Stomach (tissue), 9 donors: ENCODE data around the gene LRRFIP1. TPM values are rescaled to one million over a fixed set of nuclear protein-coding genes. Genes with fewer than 3 reads are reported as not detected.

ENCODE experiments used
- DNase-seq, 2 donors: peaks; one replicate each; pipeline versions ENCODE4 v3.0.0 to v3.0.0-alpha.2; 2013 to 2019
- H3K27ac ChIP-seq, 5 donors: fragments of 200-600 bp in 4 of 5; sonication (generic) in 4 of 5; one replicate each; pipeline ENCODE4 v1.5.1; 2013 to 2019; ENCODE audit warnings: mild to moderate bottlenecking in 1 of 5, moderate library complexity in 1 of 5
- H3K27me3 ChIP-seq, 3 donors: fragments of 200-600 bp; sonication (generic); one replicate each; pipeline ENCODE4 v1.5.1; 2017 to 2019; ENCODE audit warnings: mixed run types in 1 of 3
- H3K36me3 ChIP-seq, 4 donors: fragments of 200-600 bp; sonication (generic); 1 replicate in 3 of 4; 2 replicates in 1 of 4; pipeline ENCODE4 v1.5.1; 2016 to 2019
- H3K4me1 ChIP-seq, 4 donors: fragments of 200-600 bp; sonication (generic); one replicate each; pipeline ENCODE4 v1.5.1; 2016 to 2019
- H3K4me3 ChIP-seq, 4 donors: fragments of 200-600 bp; sonication (generic) in 3 of 4; one replicate each; pipeline ENCODE4 v1.5.1; 2016 to 2019; ENCODE audit warnings: mild to moderate bottlenecking in 1 of 4
- H3K9me3 ChIP-seq, 4 donors: fragments of 200-600 bp; sonication (generic); one replicate each; pipeline ENCODE4 v1.5.1; 2016 to 2019
- EP300 ChIP-seq: sonication (generic); formaldehyde crosslinking; IDR thresholded peaks from one replicate; pipeline ENCODE4 v1.6.1; 2017; ENCODE audit warnings: antibody characterized with exemption
- POLR2A ChIP-seq, 4 donors: fragments of 450-650 bp; IDR thresholded peaks; one replicate each; pipeline ENCODE4 v1.6.1; 2016; ENCODE audit warnings: antibody characterized with exemption in 4 of 4, control low read depth in 2 of 4, mild to moderate bottlenecking in 1 of 4, moderate library complexity in 1 of 4
- POLR2AphosphoS5 ChIP-seq, 3 donors: sonication (generic); formaldehyde crosslinking; IDR thresholded peaks; one replicate each; pipeline ENCODE4 v1.6.1; 2016; ENCODE audit warnings: antibody characterized with exemption in 3 of 3
- WGBS, 5 donors: extraction: QIAGEN DNeasy Blood & Tissue Kit in 3 of 5; methylation state at CpG; one replicate each; pipeline versions ENCODE4 v1.1.5 to v1.1.7; 2013 to 2018; 5-methylcytosine and 5-hydroxymethylcytosine counted together
- intact Hi-C: fragments of 100-400 bp; cut with DNase I; formaldehyde crosslinking; loops from one replicate; pipeline ENCODE4 v1.15.1; 2023; ENCODE audit warnings: low total_unique reads
- polyA plus RNA-seq, 3 donors: library from polyadenylated mRNA; stranded (reverse); fragments of 200-250 nt; gene quantifications; one replicate each; pipeline ENCODE4 v1.2.3, GENCODE V29; 2013
- total RNA-seq, 5 donors: library from RNA; depleted of rRNA; stranded (reverse); fragments of >200 nt; gene quantifications; one replicate each; pipeline versions ENCODE4 v1.1.0 to v1.2.3, GENCODE V29; 2014 to 2016
- TF ChIP-seq, protein P1 (sequence below), 7 experiments: fragments of 450-650 bp in 4 of 7; fragments of 200-600 bp in 3 of 7; sonication (generic) in 3 of 7; IDR thresholded peaks; one replicate each; pipeline ENCODE4 v1.5.1; 2016 to 2019; ENCODE audit warnings: antibody characterized with exemption in 7 of 7, control low read depth in 2 of 7, mild to moderate bottlenecking in 1 of 7
- donor health status: healthy with polysubstance abuse.
- donor health status: Bipolar disorder and iron deficiency.
- donor health status: healthy.

Gene LRRFIP1
- total and polyA plus RNA-seq, 8 donors = 31.6 to 201 (median 130) TPM

DNA sequence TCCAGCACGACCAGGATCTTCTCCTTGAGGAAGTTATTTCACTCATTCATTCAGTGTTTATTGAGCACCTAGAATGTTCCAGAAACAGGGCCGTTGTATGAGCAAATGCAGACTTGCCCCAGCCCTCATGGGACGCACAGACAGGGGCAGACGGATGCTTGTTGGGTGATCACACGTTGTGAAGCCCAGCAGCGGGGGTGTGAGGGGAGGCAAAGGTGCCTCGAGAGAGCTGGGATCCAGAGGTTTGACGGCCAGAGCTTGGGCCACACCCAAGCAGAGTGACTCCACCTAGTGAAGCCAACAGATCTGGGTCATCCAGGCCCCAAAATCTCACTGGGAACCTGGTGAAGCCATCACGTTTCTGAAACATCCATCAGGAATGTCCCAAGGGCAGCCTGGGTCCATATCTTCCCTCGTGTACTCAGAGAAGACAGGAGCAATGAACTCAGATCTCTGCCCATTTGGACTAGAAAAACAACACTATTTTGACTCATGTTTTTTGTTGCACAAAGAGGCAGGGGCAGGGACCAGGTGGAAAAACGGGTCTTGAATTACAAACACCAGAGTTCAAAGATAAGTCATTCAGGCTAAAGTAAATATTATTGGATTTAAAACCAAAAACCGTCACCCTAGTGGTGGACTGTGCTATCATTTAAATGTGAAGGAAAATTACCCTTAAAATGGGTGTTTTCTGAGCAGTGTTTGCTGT, 116.3 kb downstream of the LRRFIP1 start:
- peaks cover 0 to 32% (median 18%) of the 10 kb centered on the region in 4 donors for H3K36me3 ChIP-seq
- TF ChIP-seq EP300 (no peak), POLR2AphosphoS5 (IDR thresholded peaks at IDR 0.05) (peak in 1 of 3 donors; percentile 41)
- TF ChIP-seq, protein P1, sequence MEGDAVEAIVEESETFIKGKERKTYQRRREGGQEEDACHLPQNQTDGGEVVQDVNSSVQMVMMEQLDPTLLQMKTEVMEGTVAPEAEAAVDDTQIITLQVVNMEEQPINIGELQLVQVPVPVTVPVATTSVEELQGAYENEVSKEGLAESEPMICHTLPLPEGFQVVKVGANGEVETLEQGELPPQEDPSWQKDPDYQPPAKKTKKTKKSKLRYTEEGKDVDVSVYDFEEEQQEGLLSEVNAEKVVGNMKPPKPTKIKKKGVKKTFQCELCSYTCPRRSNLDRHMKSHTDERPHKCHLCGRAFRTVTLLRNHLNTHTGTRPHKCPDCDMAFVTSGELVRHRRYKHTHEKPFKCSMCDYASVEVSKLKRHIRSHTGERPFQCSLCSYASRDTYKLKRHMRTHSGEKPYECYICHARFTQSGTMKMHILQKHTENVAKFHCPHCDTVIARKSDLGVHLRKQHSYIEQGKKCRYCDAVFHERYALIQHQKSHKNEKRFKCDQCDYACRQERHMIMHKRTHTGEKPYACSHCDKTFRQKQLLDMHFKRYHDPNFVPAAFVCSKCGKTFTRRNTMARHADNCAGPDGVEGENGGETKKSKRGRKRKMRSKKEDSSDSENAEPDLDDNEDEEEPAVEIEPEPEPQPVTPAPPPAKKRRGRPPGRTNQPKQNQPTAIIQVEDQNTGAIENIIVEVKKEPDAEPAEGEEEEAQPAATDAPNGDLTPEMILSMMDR (IDR thresholded peaks at IDR 0.05) = peak in 2 of 7 experiments; percentile 24 to 30
- DNase-seq = no peak
- H3K4me3 ChIP-seq = no peak overlapping the region
- intact Hi-C loops = loop anchor here (5.0 to 10.0 kb wide), 2 partner anchors 71 to 159 kb away; no protein-coding TSS in a partner anchor
- no peaks in the 10 kb centered on the region for H3K27me3 ChIP-seq
- peak overlapping the region; percentile 28 to 87 (median 52) for H3K27ac ChIP-seq
- peaks cover 29 to 77% (median 52%) of the 10 kb centered on the region in 4 donors for H3K4me1 ChIP-seq
- H3K9me3 ChIP-seq = no peaks in the 10 kb centered on the region
- 45 to 52% (median 49%) methylated on average over 12 of the region's 12 CpGs for WGBS, 5 donors

DNA sequence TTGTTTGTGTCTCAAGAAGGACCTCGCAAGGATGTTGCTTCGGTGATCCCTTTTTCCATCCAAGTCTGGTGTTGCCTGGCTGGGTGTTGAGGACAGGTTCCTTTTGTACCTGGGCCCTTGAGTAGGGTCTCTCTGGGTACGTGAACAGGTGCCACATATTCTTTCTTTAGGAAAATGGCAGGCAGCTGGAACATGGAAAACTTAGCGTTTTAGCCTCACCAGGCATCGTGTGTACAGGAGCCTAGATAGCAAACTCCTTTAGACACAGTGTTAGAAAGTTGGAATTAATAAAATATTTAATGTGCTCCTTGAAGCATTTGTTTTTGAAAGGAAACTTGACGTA, 116.9 kb downstream of the LRRFIP1 start:
- WGBS, 5 donors = 51 to 75% (median 61%) methylated on average over 6 of the region's 6 CpGs
- Histone ChIP-seq H3K9me3 (no peaks in the 10 kb centered on the region), H3K27me3 (no peaks in the 10 kb centered on the region), H3K4me3 (no peak overlapping the region), H3K27ac (peak overlapping the region; percentile 28 to 87 (median 52)), H3K4me1 (peaks cover 29 to 72% (median 51%) of the 10 kb centered on the region in 4 donors), H3K36me3 (peaks cover 5 to 34% (median 23%) of the 10 kb centered on the region in 4 donors)
- TF ChIP-seq POLR2A (IDR thresholded peaks at IDR 0.05) (no peak), POLR2AphosphoS5 (IDR thresholded peaks at IDR 0.05) (no peak), EP300 (no peak)
- TF ChIP-seq, protein P1 (IDR thresholded peaks at IDR 0.05) = no peak
- intact Hi-C loops = loop anchor here (5.0 to 10.0 kb wide), 2 partner anchors 72 to 159 kb away; no protein-coding TSS in a partner anchor
- DNase-seq = no peak

DNA sequence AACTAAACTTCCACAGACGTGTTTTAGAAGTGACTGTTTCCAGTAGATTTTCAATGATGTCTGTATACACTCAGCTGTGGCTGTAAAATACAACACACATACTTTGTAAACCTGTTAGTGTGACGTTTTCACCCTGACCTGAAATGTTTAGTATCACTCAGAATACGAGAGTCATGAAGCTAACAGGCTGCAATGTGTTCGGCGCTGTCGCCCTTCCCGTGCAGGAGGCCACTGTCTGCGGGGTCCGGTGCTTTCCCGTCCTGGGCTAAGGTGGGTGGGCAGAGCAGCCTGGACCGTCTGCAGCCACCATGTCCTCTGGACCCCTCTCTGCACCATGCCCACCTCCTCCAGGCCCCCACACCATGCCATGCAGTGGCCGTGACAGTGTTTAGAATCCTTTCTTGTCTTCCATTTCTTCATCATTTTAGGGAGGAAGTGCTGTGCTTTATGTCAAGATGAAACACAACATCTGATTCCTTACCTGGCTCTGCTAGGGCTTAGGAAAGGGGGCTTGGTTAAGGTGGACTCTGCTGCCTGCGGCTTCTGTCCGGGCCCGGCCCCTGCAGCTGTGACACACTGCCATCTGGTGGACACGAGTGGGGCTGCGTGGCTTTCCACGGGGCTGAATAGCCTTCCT, 117.3 kb downstream of the LRRFIP1 start:
- Histone ChIP-seq H3K9me3 (no peaks in the 10 kb centered on the region), H3K4me3 (no peak overlapping the region), H3K4me1 (peaks cover 29 to 67% (median 49%) of the 10 kb centered on the region in 4 donors), H3K36me3 (peaks cover 10 to 36% (median 28%) of the 10 kb centered on the region in 4 donors), H3K27me3 (no peaks in the 10 kb centered on the region), H3K27ac (peak overlapping the region; percentile 30 to 87 (median 57))
- TF ChIP-seq POLR2AphosphoS5 (IDR thresholded peaks at IDR 0.05) (peak in 2 of 3 donors; percentile 14 to 68), EP300 (no peak), POLR2A (IDR thresholded peaks at IDR 0.05) (no peak)
- TF ChIP-seq, protein P1 (IDR thresholded peaks at IDR 0.05) = peak in 6 of 7 experiments; percentile 65 to 96 (median 95)
- 36 to 42% (median 39%) methylated on average over 16 to 18 of the region's 18 CpGs for WGBS, 5 donors
- intact Hi-C loops = loop anchor here (5.0 to 10.0 kb wide), 2 partner anchors 72 to 160 kb away; no protein-coding TSS in a partner anchor
- peak; percentile 83 to 90 for DNase-seq

DNA sequence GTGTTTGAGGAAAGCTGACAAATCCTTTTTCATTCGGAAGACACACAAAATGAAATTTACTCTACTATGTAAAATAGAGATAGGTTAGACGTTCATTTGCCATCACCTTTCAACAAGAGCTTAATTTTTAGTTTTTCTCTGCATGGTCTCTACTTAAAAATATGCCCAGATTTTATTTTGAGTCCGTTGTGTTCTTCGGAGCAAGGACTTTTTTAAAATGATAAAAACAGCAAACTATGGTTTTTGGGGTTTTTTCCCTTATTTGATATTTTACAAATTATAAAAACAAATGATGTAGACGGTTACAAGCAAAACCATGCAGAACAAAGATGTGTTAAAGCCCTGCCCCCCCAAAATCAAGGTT, 117.8 kb downstream of the LRRFIP1 start:
- Histone ChIP-seq H3K4me1 (peaks cover 29 to 62% (median 47%) of the 10 kb centered on the region in 4 donors), H3K4me3 (no peak overlapping the region), H3K9me3 (no peaks in the 10 kb centered on the region), H3K36me3 (peaks cover 10 to 41% (median 33%) of the 10 kb centered on the region in 4 donors), H3K27ac (peak overlapping the region in 1 of 5 donors; percentile 87), H3K27me3 (no peaks in the 10 kb centered on the region)
- intact Hi-C loops = loop anchor here (10.0 kb wide), 1 partner anchor 160 kb away; no protein-coding TSS in a partner anchor
- DNase-seq = no peak
- 39 to 51% (median 44%) methylated on average over 5 of the region's 5 CpGs for WGBS, 5 donors
- TF ChIP-seq, protein P1 (IDR thresholded peaks at IDR 0.05) = no peak
- no peak for TF ChIP-seq POLR2A (IDR thresholded peaks at IDR 0.05)
- TF ChIP-seq EP300 = no peak
- no peak for TF ChIP-seq POLR2AphosphoS5 (IDR thresholded peaks at IDR 0.05)
